OCI-LY7 (cell line): Measurements from ENCODE around the gene LRRC4C.

Experiments used
- CTCF ChIP-seq: fragments of 200-600 bp; sonication (generic); conservative IDR thresholded peaks from 2 replicates; pipeline ENCODE4 v1.5.1; 2014; ENCODE audit warnings: mild to moderate bottlenecking, antibody characterized with exemption, low read length, moderate library complexity, mixed read lengths
- EZH2phosphoT487 ChIP-seq: fragments of 200-600 bp; sonication (generic); IDR thresholded peaks from 2 replicates; pipeline ENCODE4 v1.6.1; 2018; ENCODE audit warnings: low read depth, borderline replicate concordance, mild to moderate bottlenecking, mixed run types, antibody characterized with exemption, low read length, moderate library complexity, mixed read lengths

GRCh38 chr11:40207416-40207815, 1252.0 kb downstream of the LRRC4C start:
- TF ChIP-seq CTCF (no peak), EZH2phosphoT487 (no peak)
